Calu3 (cell line): ENCODE measurements around the gene MICALL2. TPM values are rescaled to one million over a fixed set of nuclear protein-coding genes. Genes with fewer than 3 reads are reported as not detected.
A peak's percentile ranks its signal among the peaks of the same experiment; 100 is the strongest.

ENCODE experiments used
- BruUV-seq: library from RNA; stranded (reverse); fragments of 400-500 nt; replicated peaks from 2 replicates; lab custom pipeline; 2021; lab: Mats Ljungman, UMichigan
- CTCF ChIA-PET: fragments of 300-600 bp; sonication (Branson Sonifier 250); formaldehyde crosslinking; loops from one replicate; lab custom pipeline; 2022; ENCODE audit warnings: antibody characterized with exemption; lab: Charles Lee
- DNase-seq: peaks from one replicate; pipeline ENCODE4 v3.0.0; 2022
- H3K27ac Mint-ChIP-seq: one replicate; pipeline ENCODE4 v1.8.0; 2022; ENCODE audit warnings: mixed read lengths; ENCODE audit not compliant: unreplicated experiment
- H3K27me3 Mint-ChIP-seq: one replicate; pipeline ENCODE4 v1.8.0; 2022; ENCODE audit warnings: mixed read lengths; ENCODE audit not compliant: unreplicated experiment
- H3K36me3 Mint-ChIP-seq: one replicate; pipeline ENCODE4 v1.8.0; 2022; ENCODE audit warnings: mild to moderate bottlenecking, moderate library complexity, mixed read lengths; ENCODE audit not compliant: insufficient read depth, unreplicated experiment
- H3K4me1 Mint-ChIP-seq: one replicate; pipeline ENCODE4 v1.8.0; 2022; ENCODE audit warnings: mild to moderate bottlenecking, low read depth, mixed read lengths; ENCODE audit not compliant: unreplicated experiment
- H3K4me3 Mint-ChIP-seq: one replicate; pipeline ENCODE4 v1.8.0; 2022; ENCODE audit warnings: mild to moderate bottlenecking, low read depth, moderate library complexity, mixed read lengths; ENCODE audit not compliant: unreplicated experiment
- H3K9me3 Mint-ChIP-seq: one replicate; pipeline ENCODE4 v1.8.0; 2022; ENCODE audit warnings: low read depth, mixed read lengths; ENCODE audit not compliant: unreplicated experiment
- intact Hi-C: fragments of 100-400 bp; cut with micrococcal nuclease; formaldehyde crosslinking; loops from one replicate; pipeline ENCODE4 v1.10.0; 2022; ENCODE audit not compliant: unreplicated experiment
- total RNA-seq: library from RNA; stranded (reverse); gene quantifications from 2 replicates; pipeline ENCODE4 v1.2.3, GENCODE V29; 2022
- TF ChIP-seq, protein P1 (sequence below): fragments of 200-600 bp; IDR thresholded peaks from one replicate; pipeline ENCODE4 v1.8.0; 2022; ENCODE audit warnings: antibody characterized with exemption; ENCODE audit not compliant: unreplicated experiment

Gene MICALL2
- total RNA-seq, 1 experiment from 2014 or later = 162 TPM

DNA sequence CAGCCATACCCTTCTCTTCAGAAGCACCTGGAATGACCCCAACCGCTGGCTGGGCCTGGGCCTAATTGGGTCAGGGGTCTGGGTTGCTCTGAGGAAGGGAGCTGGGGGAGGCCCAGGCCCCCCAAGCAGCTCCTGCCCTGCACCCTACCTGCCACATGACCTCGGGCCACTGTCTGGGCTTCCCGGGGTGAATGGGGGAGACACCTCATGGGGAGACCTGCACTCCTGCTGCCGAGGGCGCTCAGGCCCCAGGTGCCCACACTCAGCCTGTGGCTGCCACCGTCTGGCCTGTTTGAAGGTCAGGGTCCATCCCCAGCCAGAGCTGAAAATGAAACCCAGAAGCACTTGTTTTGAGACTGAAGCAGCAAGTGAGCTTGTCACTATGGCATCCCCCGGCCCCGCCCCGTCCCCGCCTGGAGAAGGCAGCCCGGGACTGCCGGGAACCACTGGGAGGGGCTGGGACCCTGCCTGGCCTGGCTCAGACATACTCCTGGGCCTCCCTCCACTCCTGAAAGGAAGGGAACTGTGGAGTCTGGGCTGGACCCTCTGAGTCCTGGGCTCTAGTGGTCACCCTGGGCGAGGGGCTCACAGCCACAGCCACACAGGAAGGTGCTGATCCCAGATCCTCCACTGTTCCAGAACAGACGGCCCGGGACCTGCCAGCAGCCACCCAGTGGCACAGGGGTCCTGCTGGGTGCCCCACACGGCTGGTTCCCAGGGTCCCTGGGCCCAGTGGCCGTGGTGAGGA is 7.4 kb upstream of the MICALL2 start:
- TF ChIP-seq, protein P1, sequence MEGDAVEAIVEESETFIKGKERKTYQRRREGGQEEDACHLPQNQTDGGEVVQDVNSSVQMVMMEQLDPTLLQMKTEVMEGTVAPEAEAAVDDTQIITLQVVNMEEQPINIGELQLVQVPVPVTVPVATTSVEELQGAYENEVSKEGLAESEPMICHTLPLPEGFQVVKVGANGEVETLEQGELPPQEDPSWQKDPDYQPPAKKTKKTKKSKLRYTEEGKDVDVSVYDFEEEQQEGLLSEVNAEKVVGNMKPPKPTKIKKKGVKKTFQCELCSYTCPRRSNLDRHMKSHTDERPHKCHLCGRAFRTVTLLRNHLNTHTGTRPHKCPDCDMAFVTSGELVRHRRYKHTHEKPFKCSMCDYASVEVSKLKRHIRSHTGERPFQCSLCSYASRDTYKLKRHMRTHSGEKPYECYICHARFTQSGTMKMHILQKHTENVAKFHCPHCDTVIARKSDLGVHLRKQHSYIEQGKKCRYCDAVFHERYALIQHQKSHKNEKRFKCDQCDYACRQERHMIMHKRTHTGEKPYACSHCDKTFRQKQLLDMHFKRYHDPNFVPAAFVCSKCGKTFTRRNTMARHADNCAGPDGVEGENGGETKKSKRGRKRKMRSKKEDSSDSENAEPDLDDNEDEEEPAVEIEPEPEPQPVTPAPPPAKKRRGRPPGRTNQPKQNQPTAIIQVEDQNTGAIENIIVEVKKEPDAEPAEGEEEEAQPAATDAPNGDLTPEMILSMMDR = no peak

DNA sequence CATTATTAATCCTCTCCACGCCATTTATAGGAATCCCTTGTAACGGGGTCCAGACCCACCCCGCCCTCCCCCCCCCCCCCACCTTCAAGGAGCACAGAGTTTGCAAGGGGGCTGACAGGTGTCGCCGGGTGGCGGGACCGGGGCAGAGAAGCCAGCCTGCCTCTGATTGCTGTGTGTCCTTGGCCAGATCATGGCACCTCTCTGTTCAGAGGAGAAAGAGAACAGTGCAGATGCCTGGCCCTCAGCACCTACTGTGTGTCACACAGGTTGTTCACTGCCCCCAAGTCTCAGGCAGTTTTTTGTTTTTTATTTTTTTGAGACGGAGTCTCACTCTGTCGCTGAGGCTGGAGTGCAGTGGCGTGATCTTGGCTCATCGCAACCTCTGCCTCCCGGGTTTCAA is 5.4 kb upstream of the MICALL2 start:
- H3K27ac Mint-ChIP-seq = no peak overlapping the region
- no peak overlapping the region for H3K4me3 Mint-ChIP-seq
- CTCF ChIA-PET = no interaction called here
- no peak for DNase-seq
- H3K27me3 Mint-ChIP-seq = no peaks in the 10 kb centered on the region
- H3K36me3 Mint-ChIP-seq = peaks cover 49% of the 10 kb centered on the region
- TF ChIP-seq, protein P1 = no peak
- no TSS peak for BruUV-seq
- H3K9me3 Mint-ChIP-seq = no peaks in the 10 kb centered on the region
- intact Hi-C loops = no loop called here
- peaks cover 45% of the 10 kb centered on the region for H3K4me1 Mint-ChIP-seq

More for the DNA sequence above, 7.4 kb upstream of the MICALL2 start:
- BruUV-seq = no TSS peak
- CTCF ChIA-PET = interaction anchor here (0.7 to 1.2 kb wide), 4 partner anchors 12 to 274 kb away, joined by 3 to 9 read pairs (median 4); partner anchors contain the start of gene TMEM184A
- no peaks in the 10 kb centered on the region for H3K9me3 Mint-ChIP-seq
- intact Hi-C loops = no loop called here
- DNase-seq = peak; percentile 86
- peak overlapping the region; percentile 17 for H3K27ac Mint-ChIP-seq
- no peaks in the 10 kb centered on the region for H3K27me3 Mint-ChIP-seq
- no peak overlapping the region for H3K4me3 Mint-ChIP-seq
- peaks cover 31% of the 10 kb centered on the region for H3K4me1 Mint-ChIP-seq
- H3K36me3 Mint-ChIP-seq = peaks cover 39% of the 10 kb centered on the region

DNA sequence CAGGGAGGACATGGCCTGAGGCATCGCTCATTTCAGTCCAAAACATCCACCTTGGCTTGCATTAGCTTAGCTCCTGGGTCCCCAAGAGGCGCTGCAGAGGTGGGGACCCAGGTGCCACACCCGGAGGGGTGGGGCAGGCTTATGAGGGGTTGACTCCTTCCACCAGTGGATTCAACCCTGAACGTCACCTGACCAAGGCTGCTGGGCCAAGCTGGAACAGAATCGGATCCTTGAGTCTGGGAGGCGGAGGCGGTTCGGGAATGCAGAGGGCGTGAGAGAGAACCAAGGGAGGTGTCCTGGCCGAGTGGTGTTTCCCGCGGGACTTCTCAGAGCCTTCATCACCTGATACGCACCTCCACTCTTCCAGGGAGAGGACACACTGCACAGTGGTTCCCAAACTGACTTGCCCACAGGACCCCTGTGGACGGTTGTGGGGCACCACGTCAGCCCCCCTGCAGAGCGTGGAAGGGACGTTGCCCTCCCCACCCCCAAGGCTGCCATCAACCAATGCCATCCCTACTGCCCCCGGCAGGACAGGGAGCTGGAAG is 4.5 kb upstream of the MICALL2 start:
- Mint-ChIP-seq H3K4me1 (peaks cover 45% of the 10 kb centered on the region), H3K9me3 (no peaks in the 10 kb centered on the region), H3K27me3 (no peaks in the 10 kb centered on the region), H3K4me3 (no peak overlapping the region), H3K27ac (no peak overlapping the region), H3K36me3 (peaks cover 52% of the 10 kb centered on the region)
- no peak for DNase-seq
- intact Hi-C loops = no loop called here
- BruUV-seq = no TSS peak
- CTCF ChIA-PET = interaction anchor here (1.6 kb wide), 1 partner anchor 10 kb away, joined by 5 read pairs; no protein-coding TSS in a partner anchor
- TF ChIP-seq, protein P1 = no peak

DNA sequence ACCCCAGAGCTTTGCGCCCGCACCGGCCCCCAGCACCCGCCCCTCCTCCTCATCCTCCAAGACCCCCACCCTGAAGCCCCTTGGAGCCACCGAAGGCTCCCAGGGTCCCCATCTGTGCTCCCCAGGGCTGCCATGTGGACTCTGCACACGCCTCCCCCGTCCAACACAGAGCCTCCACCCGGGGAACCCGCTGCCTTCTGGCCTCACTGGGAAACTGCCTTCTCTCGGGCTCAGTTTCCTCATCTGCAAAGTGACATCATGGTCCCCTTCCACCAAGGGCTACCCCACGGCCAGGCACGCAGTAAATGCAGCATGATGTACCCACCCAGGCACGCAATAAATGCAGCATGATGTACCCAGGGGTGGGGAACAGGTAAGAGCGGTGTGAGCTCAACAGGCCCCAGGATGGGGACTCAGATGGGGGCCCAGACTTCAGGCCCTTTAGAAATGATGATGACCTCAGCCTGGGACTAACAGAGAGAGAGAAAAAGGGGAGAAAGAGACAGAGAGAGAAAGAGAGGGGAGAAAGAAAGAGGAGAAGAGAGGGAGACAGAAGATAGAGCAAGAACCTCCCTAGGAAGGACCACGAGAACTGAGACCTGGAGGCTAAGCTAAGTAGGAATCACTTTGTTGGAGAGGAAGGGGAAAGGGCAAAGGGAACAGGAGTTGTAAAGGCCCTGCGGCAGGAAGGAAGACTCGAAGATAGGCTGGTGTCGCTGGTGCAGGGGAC is 2.5 kb upstream of the MICALL2 start:
- DNase-seq = no peak
- H3K4me1 Mint-ChIP-seq = peaks cover 49% of the 10 kb centered on the region
- peaks cover 65% of the 10 kb centered on the region for H3K36me3 Mint-ChIP-seq
- H3K9me3 Mint-ChIP-seq = no peaks in the 10 kb centered on the region
- TF ChIP-seq, protein P1 = no peak
- peak overlapping the region; percentile 0 for H3K4me3 Mint-ChIP-seq
- CTCF ChIA-PET = interaction anchor here (1.7 to 1.9 kb wide), 2 partner anchors 12 to 14 kb away, joined by 3 to 11 read pairs; no protein-coding TSS in a partner anchor
- peak overlapping the region; percentile 7 for H3K27ac Mint-ChIP-seq
- intact Hi-C loops = no loop called here
- H3K27me3 Mint-ChIP-seq = no peaks in the 10 kb centered on the region
- no TSS peak for BruUV-seq
